HepG2 (cell line): ENCODE measurements around the gene IGLON5. TPM values are rescaled to one million over a fixed set of nuclear protein-coding genes. Genes with fewer than 3 reads are reported as not detected.

Source experiments
- ERF ChIP-seq: IDR thresholded peaks from 2 replicates; pipeline ENCODE4 v1.6.1; 2018; ENCODE audit warnings: missing biosample characterization, missing genetic modification reagents
- GATA4 ChIP-seq: sonication (generic); IDR thresholded peaks from 2 replicates; pipeline ENCODE4 v1.6.1; 2016; ENCODE audit warnings: antibody characterized with exemption, low read depth, borderline replicate concordance
- GLMP ChIP-seq: sonication (generic); formaldehyde crosslinking; IDR thresholded peaks from 2 replicates; pipeline ENCODE4 v1.9.0; 2021; ENCODE audit warnings: missing genetic modification reagents, mild to moderate bottlenecking, borderline replicate concordance
- HMG20B ChIP-seq: conservative IDR thresholded peaks from 2 replicates; pipeline ENCODE4 v1.6.1; 2016; ENCODE audit warnings: missing genetic modification reagents, missing compliant biosample characterization
- KDM4B ChIP-seq: sonication (generic); formaldehyde crosslinking; IDR thresholded peaks from 2 replicates; pipeline ENCODE4 v1.4.0; 2020; ENCODE audit warnings: missing genetic modification reagents
- MZF1 ChIP-seq: sonication (generic); formaldehyde crosslinking; IDR thresholded peaks from 2 replicates; pipeline ENCODE4 v1.8.1; 2023; ENCODE audit warnings: mild to moderate bottlenecking, missing genetic modification reagents, borderline replicate concordance
- NBN ChIP-seq: fragments of 450-650 bp; conservative IDR thresholded peaks from 2 replicates; pipeline ENCODE4 v1.6.1; 2017
- PAF1 ChIP-seq: IDR thresholded peaks from 2 replicates; pipeline ENCODE4 v1.6.1; 2016; ENCODE audit warnings: missing genetic modification reagents, missing compliant biosample characterization
- POLR2G ChIP-seq: fragments of 200-400 bp; formaldehyde crosslinking; IDR thresholded peaks from 2 replicates; pipeline ENCODE4 v1.6.1; 2018; ENCODE audit warnings: mild to moderate bottlenecking, low read depth, low read length, moderate library complexity
- SSRP1 ChIP-seq: IDR thresholded peaks from 2 replicates; pipeline ENCODE4 v1.6.1; 2016; ENCODE audit warnings: control low read depth
- TRIM22 ChIP-seq: fragments of 450-650 bp; IDR thresholded peaks from 2 replicates; pipeline ENCODE4 v1.6.1; 2017
- ZFP62 ChIP-seq: sonication (generic); formaldehyde crosslinking; IDR thresholded peaks from 2 replicates; pipeline ENCODE4 v1.4.0; 2020; ENCODE audit warnings: missing genetic modification reagents
- ZMYM3 ChIP-seq: sonication (generic); formaldehyde crosslinking; IDR thresholded peaks from 2 replicates; pipeline ENCODE4 v1.5.1; 2020; ENCODE audit warnings: mild to moderate bottlenecking, missing genetic modification reagents
- ZNF530 ChIP-seq: sonication (generic); formaldehyde crosslinking; IDR thresholded peaks from 2 replicates; pipeline ENCODE4 v1.5.0; 2020; ENCODE audit warnings: low read depth, mild to moderate bottlenecking, missing genetic modification reagents
- ZNF549 ChIP-seq: sonication (generic); formaldehyde crosslinking; IDR thresholded peaks from 2 replicates; pipeline ENCODE4 v1.5.0; 2020; ENCODE audit warnings: missing genetic modification reagents
- ZNF605 ChIP-seq: sonication (generic); formaldehyde crosslinking; IDR thresholded peaks from 2 replicates; pipeline ENCODE4 v1.8.0; 2022; ENCODE audit warnings: mild to moderate bottlenecking, missing genetic modification reagents
- ZSCAN22 ChIP-seq: sonication (generic); formaldehyde crosslinking; IDR thresholded peaks from 2 replicates; pipeline ENCODE4 v1.4.0; 2020; ENCODE audit warnings: mild to moderate bottlenecking, missing genetic modification reagents
- polyA plus RNA-seq, 8 experiments: library from polyadenylated mRNA; depleted of rRNA in 3 of 8; stranded (reverse) in 7 of 8; unstranded in 1 of 8; fragments of >200 nt; fragmentation: Illumina TruSeq in 4 of 8; extraction: Trizol in 4 of 8; gene quantifications; 2 replicates each; pipeline versions ENCODE4 v1.2.1 to v1.2.3, GENCODE V29; 2011 to 2016; ENCODE audit warnings: low read depth in 4 of 8, missing spikeins in 1 of 8, mixed read lengths in 1 of 8; ENCODE audit not compliant: insufficient read depth in 1 of 8
- total RNA-seq, 5 experiments: library from RNA; depleted of rRNA; stranded (reverse); fragments of >200 nt; fragmentation: Illumina TruSeq; extraction: Trizol; gene quantifications; 2 replicates each; pipeline ENCODE4 v1.2.3, GENCODE V29; 2016; ENCODE audit warnings: low read depth in 1 of 5
- TF ChIP-seq, protein P1 (sequence below): sonication (generic); formaldehyde crosslinking; IDR thresholded peaks from 2 replicates; pipeline ENCODE4 v1.4.0; 2020; ENCODE audit warnings: missing genetic modification reagents, mild to moderate bottlenecking, borderline replicate concordance
- TF ChIP-seq, protein P2 (sequence below): sonication (generic); formaldehyde crosslinking; IDR thresholded peaks from 2 replicates; pipeline ENCODE4 v1.4.0; 2020; ENCODE audit warnings: missing genetic modification reagents, low read depth, mild to moderate bottlenecking, borderline replicate concordance

IGLON5 gene
- total and polyA plus RNA-seq, 2 of the 13 experiments (the other 11 are each of a cell fraction or from before 2014, with no cell fraction given), result 0.04 to 5.7 TPM

- no peak for TF ChIP-seq TRIM22
- peak; percentile 15; the same call in 1 of the 2 replicates for TF ChIP-seq KDM4B (CRISPR knock-in tag)
- TF ChIP-seq POLR2G, result peak; percentile 64
- TF ChIP-seq SSRP1 (CRISPR knock-in tag), result peak; percentile 75; the same call in 1 of the 2 replicates
- no peak for TF ChIP-seq ZNF530 (CRISPR knock-in tag)
- TF ChIP-seq GATA4, result no peak
- TF ChIP-seq PAF1 (CRISPR knock-in tag), result no peak
- TF ChIP-seq GLMP, result no peak
- no peak for TF ChIP-seq ZNF549
- TF ChIP-seq ZMYM3 (CRISPR knock-in tag), result peak; percentile 96
- TF ChIP-seq, protein P1, sequence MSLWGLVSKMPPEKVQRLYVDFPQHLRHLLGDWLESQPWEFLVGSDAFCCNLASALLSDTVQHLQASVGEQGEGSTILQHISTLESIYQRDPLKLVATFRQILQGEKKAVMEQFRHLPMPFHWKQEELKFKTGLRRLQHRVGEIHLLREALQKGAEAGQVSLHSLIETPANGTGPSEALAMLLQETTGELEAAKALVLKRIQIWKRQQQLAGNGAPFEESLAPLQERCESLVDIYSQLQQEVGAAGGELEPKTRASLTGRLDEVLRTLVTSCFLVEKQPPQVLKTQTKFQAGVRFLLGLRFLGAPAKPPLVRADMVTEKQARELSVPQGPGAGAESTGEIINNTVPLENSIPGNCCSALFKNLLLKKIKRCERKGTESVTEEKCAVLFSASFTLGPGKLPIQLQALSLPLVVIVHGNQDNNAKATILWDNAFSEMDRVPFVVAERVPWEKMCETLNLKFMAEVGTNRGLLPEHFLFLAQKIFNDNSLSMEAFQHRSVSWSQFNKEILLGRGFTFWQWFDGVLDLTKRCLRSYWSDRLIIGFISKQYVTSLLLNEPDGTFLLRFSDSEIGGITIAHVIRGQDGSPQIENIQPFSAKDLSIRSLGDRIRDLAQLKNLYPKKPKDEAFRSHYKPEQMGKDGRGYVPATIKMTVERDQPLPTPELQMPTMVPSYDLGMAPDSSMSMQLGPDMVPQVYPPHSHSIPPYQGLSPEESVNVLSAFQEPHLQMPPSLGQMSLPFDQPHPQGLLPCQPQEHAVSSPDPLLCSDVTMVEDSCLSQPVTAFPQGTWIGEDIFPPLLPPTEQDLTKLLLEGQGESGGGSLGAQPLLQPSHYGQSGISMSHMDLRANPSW (CRISPR knock-in tag), result no peak
- no peak for TF ChIP-seq ZFP62 (CRISPR knock-in tag)
- peak; percentile 9; the same call in 1 of the 2 replicates for TF ChIP-seq ERF (CRISPR knock-in tag)
- 0 out of 2 replicates have a peak, but pooled peaks have one; percentile 46 for TF ChIP-seq ZNF605 (CRISPR knock-in tag)
- no peak for TF ChIP-seq ZSCAN22 (CRISPR knock-in tag)
- no peak for TF ChIP-seq NBN
- TF ChIP-seq MZF1, result no peak
- TF ChIP-seq HMG20B (CRISPR knock-in tag), result no peak
- TF ChIP-seq, protein P2, sequence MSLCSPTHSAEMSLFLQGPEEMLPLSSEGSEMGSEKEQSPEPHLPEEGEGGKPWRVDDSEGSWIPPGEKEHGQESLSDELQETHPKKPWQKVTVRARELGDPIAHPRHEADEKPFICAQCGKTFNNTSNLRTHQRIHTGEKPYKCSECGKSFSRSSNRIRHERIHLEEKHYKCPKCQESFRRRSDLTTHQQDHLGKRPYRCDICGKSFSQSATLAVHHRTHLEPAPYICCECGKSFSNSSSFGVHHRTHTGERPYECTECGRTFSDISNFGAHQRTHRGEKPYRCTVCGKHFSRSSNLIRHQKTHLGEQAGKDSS (CRISPR knock-in tag), result no peak
These were observed 31.5 kb downstream of the IGLON5 start (continued) for GRCh38 chr19:51342631-51343569.
